GM19240 (cell line): ENCODE results near the gene EPHB1.

Experiments
- DNase-seq: peaks from one replicate; pipeline ENCODE4 v3.0.0; 2011; ENCODE audit warnings: low spot score; ENCODE audit not compliant: insufficient read length

The EPHB1 gene

DNA sequence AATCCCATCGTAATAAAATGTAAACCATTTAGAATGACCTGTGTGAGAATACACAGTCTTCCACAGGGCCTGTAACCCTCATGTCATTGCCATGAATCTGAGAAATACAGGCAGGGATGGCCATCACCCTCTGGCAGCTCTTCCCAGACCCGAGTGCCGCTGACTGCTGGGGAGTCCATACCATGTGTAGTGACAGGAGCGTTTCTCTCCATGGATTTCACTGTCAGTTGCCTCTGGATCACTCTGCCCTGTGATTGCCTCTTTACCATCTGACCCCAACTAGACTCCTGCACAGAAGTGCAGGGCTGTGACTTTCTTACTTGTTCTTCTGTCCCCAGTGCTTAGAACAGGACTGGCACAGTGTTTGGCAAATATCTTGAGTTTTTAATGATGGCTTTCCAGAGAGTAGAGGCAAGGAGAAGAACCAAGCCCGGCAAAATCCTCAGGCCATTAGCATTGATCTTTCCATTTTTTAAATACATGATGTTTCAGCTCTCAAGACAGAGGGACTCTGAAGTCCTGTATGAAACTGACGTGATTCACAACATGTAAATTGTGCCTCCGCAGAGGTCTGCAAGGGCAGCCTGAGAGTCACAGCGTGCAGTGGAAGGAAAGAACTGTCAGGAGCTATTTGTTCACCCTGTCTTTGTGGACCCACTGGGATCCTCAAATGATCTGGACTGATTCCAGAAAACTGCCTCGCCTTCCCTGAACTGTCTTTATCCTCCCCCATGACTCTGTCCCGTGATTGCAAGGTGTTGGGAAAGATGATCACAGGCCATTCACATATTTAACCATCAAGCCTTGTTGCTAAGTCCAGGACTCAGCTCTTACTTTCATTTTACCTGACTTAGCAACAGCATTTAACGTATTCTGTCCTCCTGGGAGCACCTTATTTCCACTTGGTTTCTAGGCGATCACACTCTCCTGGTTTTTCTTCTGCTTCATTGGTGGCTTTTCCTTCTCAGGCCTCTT is 354.9 kb downstream of the EPHB1 start:
- no peak for DNase-seq

DNA sequence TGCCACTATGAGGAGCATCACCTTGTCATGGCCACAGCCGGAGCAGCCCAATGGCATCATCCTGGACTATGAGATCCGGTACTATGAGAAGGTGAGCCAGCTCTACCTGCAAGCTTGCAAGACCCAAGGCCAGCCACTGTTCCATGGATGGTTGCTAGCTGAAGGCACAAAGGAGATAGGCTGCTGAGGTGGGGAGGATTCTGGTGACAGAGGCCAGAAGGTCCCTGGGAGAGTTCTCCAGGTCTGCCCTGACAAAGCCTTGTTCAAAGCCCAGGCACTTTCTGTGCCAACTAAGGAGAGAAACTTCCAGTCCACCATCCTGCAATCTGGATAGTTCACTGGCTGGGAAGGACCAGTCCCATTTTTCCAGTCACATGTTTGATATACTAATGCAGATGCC is 359.1 kb downstream of the EPHB1 start:
- no peak for DNase-seq

DNA sequence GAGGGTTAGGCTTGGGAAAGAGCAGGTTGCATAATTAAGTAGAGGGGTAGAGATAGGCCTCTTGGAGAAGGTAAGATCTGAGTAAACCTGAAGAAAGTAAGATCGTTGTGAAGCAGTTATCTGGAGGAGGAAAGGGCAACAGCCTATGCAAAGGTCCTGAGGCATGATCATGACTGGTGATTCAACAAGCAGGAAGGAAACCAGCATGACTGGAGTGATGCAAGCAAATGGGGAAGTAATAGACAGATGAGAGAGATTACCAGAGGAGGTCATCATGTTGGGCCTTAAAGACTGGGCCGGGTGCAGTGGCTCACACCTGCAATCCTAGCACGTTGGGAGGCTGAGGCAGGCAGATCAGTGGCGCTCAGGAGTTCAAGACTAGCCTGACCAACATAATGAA is 360.2 kb downstream of the EPHB1 start:
- DNase-seq, result no peak

DNA sequence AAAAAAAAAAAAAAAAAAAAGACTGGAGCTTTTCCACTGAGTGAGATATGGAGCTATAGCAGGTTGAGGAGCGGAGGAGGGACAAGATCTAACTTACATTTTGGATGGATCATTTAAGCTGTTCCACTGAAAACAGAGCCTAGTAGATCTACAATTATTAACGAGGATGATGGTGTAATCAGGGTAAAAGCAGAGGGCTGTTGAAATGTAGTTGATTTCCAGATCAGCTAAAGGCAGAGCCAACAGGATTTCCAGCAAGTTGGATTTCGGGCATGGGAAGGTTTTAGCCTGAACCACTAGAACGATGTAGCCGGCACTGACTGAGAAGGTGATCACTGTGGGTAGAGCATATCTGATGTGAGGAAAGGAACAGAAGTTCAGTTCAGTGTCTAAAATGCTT is 360.7 kb downstream of the EPHB1 start:
- DNase-seq, result no peak

DNA sequence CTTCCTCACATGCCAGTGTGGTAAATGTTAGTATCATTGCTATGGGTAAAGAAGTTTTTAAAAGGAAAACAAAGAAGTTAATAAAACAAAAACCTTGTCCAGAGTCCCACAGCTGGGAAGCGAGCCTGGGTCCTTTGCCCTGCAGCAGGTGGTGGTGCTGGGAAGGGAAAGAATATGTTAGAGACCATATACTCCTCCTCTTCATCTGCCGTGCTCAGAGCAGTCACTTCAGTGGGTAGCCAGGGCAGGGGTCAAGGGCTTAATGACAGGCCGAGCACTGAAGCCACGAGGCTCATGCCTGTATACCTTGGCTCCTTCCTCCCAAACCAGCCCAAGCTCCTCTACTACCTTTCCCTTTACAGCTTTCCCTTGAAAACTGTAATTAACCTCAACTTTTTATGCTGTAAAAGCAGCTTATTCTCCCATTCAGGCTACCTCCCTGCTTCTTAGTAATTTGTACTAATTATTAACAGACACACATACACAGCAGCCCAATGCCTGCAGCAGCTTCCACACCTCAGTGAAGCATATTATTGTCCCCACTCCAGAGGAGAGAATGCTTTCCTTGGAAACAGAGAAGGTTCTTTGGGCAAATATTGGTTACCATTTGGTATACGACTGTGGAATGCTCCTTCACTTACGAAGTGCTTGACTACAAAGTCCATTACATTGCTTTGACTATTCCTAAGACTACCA is 362.1 kb downstream of the EPHB1 start:
- no peak for DNase-seq

DNA sequence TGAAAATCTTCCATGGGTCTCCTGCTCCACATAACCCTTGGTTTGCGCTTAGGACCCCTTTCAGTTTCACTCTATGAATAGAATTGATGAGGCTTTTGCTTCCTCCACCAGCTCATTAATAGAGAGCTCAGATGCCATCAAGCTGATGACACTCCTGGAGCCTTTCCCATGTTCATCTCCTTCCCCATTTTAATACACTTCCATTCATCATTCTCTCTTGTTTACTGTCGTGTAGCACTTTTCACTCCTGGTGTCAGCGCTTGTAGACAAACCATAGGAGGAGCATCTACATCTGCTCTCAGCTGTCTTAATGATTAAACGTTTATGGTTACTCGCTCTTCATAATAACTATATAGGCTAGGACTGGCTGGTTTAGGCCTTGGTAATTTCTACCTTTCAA is 363.5 kb downstream of the EPHB1 start:
- no peak for DNase-seq

DNA sequence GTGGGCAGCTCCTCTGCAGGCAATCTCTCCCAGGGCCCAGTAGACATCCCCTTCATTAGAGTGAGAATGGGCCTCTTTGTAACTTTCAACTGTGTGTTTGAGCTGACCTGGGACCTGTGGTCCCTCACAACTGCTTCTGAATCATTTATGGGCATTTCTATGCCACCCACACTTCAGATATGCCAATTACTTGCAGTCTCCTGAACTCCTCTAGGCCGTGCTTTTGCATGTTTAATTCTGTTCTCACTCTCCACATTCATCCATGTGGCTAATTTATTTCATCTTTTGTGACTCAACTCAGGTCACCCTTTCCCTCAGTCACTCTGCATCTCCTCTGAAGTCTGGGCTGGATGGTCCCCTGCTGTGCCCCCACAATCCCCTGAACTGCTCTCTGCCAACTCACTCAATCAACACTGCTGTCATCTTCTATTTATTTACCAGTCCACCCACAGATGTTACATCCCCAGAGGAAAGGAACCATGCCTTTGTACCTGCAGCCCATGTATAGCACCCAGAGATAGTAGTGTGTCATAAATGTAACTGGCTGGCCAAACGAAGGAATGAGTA is 364.7 kb downstream of the EPHB1 start:
- DNase-seq, result no peak

DNA sequence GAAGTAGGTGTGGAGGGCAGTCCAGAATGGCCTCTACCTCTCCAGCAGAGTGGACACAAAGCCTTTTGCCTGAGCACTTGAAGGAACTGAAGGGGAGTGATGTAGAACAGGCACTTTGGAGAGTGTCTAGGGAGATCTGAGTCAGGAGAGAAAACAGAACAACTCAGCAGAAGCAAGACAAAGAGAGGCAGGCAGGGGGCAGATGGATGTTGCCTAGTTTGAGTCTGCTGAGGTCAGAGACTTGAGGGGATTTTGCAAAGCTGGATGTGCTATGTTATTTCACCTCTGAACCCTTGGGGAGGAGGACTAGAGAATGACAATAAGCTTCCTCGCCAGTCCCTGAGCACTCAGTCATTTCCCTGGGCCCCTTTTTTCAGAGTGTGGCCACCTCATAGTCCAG is 366.4 kb downstream of the EPHB1 start:
- DNase-seq, result no peak

DNA sequence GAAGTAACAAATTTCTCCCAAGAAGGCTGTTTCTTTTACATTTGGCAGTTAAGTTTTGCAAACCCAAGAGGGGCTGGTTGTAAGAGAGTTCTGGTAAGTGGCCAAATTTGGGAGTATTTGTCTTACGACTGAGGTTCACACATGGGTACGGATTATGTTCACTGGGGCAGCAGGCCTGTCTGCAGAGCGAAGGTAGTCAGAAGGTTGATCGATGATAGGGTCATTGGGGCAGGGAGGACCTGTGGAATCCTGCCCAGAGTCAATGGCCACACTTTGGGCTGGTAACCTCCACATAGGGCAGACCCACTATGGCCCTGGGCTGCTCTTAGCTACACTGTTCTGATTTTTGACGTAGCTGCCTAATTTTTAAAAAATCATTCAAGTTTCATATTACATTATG is 368.6 kb downstream of the EPHB1 start:
- no peak for DNase-seq

DNA sequence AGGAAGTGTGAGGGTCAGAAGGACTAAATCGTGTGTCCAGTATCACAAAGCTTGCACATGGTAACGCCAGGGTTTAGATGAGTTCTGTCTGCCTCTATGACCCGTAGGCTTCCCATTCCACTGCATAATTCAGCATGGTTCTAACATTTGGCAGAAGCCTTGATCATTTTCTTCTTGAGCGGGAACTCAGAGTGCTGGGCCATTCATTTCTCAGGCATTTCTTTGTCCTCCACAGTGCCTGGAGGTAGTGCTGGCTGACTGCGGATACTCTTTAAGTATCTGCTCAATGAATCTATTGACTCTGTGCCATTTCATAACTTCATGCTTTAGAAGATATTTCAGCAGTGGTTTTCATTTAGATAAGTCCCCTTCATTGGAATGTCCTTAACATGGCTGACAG is 370.2 kb downstream of the EPHB1 start:
- DNase-seq, result no peak

DNA sequence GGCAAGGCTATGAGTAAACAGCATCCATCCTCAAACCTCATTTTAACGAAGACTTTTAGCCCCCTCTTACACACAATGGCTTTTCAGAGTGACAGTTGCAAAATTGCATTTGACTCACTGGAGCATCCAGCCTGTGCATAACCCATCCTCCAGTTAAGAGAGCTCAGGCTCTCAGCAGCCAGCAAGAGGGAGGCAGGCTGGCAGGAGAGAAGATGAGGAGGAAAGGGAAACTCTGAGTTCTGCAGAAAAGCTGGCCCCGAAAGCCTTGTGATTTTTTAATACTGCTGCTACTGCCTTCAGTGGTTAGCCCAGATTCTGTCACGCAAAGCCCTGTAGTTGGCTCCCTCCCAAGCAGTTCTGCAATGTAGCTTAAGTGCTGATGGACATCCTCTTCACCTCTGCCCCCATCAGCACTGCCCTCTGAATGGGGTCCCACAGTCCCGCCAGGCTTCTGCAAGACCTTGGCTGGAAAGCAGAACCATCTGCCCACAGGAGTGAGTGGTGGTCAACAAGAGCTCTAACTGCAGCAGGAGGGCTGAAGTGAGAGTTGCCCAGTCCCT is 371.3 kb downstream of the EPHB1 start:
- no peak for DNase-seq

DNA sequence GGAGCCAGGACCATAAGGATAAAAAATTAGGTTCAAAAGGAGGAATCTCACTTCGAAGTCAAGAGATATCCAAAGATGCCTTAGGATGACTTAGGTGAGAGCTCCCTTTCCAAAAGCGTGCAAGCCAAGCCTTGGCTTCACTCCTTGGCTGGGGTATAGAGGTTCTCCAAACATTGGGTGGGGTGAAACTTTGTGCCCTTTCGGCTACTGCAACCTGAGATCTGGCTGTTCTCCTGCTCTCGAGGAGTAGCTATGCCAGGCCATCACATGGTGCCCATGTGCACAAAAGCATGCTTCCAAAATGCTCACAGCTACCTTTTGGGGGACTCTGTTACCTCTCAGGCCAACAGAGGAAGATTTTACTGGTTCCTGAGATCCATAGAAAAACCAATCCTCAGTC is 373.8 kb downstream of the EPHB1 start:
- DNase-seq, result no peak

DNA sequence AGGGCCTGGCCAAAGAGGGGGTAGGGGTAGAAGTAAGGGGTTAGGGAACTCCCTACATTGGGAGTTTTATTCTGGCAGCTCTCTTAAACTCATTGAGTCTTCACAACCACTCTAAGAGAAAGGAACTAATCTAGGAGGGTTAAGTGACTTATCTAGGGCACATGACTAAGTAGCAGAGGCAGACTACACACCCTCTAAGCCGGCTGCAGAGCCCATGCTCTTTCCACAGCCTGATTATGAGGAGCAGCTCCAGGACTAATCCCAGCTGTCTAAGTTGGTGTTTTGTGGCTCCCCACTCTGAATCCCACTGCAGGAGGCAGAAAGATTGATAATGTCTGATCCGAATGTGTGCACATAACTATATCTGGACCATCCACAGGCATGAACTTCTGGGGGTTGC is 374.6 kb downstream of the EPHB1 start:
- DNase-seq, result no peak

DNA sequence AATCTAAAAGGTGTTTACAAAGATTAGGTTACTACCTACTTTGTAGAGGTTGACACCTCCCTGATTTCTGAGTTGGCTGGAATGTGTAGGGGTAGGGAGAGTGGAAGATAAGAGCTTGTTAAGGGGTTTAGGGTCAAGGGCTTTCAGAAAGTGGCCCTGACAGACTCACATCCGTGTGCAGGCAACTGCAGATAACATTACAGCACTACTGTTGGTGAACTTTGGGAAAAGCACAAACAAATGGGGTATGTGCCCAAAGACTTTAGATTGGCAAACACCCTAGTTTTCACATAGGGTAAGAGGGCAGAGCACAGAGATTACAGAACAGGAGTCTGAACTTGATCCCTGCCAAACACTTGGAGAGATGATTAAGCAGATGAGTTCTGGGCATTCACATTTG is 375.7 kb downstream of the EPHB1 start:
- DNase-seq, result no peak

DNA sequence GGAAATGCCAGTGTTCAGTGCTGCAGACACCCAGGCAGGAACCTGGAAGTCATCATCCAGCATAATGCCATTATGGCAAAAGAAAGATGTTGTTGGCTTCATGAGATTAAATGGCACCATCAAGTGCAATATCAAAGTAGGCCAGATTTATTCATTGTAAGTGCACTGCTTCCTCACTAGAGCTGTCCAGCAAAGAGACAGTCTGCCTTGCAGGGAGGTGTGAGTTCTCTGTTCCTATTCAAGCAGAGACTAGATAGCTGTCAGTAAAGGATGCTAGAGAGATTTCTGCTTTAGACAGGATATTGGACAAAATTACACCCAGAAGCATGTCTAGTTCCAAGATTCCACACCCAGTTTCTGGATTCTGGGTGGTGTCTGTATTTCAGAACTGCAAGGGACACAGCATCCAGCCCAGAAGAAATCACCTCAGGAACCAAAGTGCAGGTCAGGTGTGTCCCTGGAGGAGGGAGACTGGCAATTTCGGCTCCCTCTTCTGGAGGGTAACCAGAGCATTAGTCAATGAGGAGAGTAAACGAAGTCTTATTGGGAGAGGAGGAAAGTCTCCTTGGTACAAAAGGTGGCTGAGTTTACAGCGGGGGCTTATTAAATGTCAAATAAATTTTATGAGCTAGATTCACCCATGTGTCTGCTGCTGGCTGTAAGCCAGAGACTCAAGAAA is 377.3 kb downstream of the EPHB1 start:
- no peak for DNase-seq

DNA sequence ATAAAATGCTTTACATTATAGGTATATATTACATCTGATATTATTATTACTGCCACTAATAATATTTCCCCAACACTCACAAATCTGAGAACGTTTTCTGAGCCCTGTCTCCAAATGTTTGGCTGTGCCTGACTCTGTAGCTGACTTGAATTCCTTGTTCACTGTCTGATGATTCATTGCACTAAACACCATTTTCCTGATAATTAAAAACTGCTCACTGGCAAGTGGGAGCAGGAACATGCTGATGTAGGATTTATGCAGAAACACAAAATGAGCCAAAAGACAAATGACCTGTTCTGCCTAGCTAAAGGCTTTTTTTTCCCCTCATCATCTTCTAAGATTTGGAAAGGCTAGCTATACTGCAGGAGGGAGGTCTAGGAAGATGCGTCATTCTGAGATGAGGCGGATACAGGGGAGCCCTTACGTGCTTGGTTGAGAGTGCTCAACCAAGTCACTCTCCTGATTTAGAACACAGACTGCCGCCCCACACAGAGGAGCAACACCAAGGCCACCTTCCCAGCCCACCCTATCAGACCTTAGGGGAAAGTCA is 380.7 kb downstream of the EPHB1 start:
- DNase-seq, result no peak

DNA sequence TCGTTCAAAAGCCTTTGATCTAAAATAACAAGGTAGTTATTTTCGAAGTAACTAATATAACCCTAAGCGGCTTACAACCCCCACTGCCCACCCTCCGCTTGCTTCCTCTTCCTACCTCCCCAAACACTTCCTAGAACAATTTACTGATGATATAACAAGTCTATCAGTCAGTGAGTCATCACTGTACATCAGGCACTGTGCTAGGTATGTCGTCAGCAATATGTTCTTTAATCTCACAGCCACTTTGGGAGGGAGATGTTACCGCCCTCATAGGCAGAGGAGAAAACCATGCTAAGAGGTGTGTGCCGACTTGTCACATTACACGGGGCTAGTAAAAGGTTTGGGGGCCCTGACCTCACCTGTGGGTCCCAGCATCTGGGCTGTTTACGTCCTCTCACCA is 381.8 kb downstream of the EPHB1 start:
- DNase-seq, result no peak

DNA sequence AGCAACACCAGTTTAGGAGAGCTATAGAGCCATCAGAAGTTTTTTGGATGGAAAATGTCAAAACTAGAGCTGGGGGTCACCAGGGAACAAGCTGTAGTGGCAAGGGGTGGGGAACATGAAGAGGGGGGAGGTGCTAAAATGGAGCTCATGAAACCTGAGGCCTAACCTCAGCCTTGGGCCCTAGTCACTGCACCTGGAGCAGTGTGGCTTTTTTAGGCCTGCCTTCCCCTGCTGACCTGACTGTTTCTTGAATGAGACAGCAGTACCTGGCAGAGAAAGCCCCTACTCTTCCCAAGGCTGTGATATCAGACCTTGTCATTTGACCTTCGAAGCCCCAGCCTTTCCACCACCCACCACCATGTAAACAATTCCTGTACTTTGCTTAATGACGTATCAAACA is 383.5 kb downstream of the EPHB1 start:
- no peak for DNase-seq

DNA sequence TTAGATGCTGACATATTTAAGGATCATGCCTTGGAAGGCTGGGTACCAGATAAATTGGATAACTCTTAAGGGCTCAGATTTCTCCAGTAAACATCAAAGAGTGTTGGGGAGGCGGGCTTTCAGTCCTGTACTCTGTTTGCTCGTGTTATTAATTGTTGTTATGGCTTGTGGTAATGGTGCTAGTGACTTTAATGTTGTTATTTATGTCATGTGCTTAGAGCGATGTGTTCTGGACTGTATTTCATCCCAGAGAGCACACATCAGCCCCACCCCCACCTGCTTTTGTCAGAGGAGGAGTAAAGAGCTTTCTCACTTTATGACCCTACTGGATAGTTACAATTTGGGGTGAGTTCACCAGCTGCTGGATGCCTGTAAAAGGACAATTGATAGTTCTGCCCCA is 386.3 kb downstream of the EPHB1 start:
- no peak for DNase-seq

DNA sequence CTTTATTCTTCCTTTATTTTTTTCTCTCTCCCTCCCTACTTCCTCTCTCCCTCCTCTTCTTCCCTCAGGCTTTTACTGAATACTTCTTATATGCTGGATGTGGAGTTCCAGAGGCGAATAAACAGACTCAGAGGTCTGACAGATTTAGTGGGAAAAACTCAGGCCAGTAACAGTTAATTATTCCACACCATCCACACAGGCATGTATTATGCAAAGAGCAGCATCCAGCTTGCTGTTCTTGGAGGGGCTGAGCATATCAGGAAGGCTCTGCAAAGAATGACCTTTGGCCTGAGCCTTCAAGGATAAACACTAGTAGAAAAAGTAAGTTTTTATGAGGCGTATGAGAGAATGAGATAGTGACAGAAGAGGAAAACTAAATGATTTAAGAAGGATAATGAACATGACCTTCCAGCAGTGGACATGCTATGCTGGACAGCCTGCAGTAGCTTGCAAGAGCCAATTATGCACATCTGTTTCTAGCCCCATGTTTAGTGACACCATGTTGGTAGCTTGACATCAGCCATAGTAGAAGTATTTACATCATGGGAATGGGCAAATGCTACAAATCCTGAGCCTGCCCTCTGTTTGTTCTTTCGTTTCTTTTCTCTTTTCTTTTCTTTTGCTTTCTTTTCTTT is 387.4 kb downstream of the EPHB1 start:
- no peak for DNase-seq

DNA sequence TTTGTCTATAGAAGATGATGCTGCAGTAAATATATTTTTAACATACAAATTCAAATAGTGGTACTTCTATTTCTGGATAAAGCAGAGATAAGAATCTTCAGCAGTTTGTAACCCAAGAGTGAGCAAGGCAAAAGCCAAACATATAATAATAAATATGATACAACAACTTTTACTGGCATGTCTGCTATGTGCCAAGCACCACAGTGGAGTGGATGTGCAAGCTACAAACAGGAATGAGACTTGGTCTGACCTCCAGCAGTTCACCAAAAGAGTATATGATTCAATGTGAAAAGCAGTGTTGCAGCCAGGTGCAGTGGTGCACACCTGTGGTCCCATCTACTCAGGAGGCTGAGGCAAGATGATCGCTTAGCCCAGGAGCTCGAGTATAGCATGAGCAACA is 395.6 kb downstream of the EPHB1 start:
- no peak for DNase-seq
